Measurements from ENCODE around the gene SRPK1. TPM values are rescaled to one million over a fixed set of nuclear protein-coding genes. Genes with fewer than 3 reads are reported as not detected.
"Not testable (repeated sequence)": the region's sequence is repeated elsewhere in the genome, so short reads cannot be mapped to it uniquely, and the experiment has no call there.

SRPK1 gene
- total RNA-seq, 2 experiments from 2014 or later: 88.2 to 101 TPM

DNA sequence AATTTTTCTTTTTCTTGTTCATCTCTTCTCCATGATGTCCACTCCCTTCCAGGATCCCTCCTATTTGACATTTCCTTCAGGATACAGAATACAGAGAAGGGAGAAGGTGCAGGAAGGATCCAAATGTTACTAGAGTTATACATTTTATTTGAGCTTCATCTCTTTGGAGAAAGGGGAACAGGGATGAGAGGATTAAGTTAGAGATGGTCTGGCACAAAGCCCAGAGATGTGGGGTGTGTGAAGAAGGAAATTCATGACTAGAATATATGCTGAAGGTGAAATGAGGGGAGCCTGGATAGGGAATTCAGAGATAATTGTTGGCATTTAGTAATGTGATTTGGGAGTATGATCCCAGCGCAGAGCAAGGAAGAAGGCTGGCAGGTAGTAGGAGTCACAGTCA is 22.5 kb upstream of the SRPK1 start:
- DNase-seq (no peak), ATAC-seq (no peak)
- CTCF ChIA-PET: no interaction called here
- Mint-ChIP-seq H3K4me3 (no peak overlapping the region), H3K27ac (no peak overlapping the region), H3K9me3 (ENCODE audit: low read depth) (no peaks in the 10 kb centered on the region), H3K36me3 (no peaks in the 10 kb centered on the region), H3K4me1 (no peaks in the 10 kb centered on the region), H3K27me3 (peaks cover 6% of the 10 kb centered on the region)

- Mint-ChIP-seq H3K36me3 (no peaks in the 10 kb centered on the region), H3K4me1 (no peaks in the 10 kb centered on the region), H3K27me3 (peaks cover 9% of the 10 kb centered on the region), H3K27ac (no peak overlapping the region), H3K9me3 (ENCODE audit: low read depth) (no peaks in the 10 kb centered on the region), H3K4me3 (no peak overlapping the region)
- DNase-seq: no peak
- ATAC-seq: no peak
- CTCF ChIA-PET: no interaction called here
Observed at GRCh38 chr6:35942355-35942754, 21.5 kb upstream of the SRPK1 start.

DNA sequence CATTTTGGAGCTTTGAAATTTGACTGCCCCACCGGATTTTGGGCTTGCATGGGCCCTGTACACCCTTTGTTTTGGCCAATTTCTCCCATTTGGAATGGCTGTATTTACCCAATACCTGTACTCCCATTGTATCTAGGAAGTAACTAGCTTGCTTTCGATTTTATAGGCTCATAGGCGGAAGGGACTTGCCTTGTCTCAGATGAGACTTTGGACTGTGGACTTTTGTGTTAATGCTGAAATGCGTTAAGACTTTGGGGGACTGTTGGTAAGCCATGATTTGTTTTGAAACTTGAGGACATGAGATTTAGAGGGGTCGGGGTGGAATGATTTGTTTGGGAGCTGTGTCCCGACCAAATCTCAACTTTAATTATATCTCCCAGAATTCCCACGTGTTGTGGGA is 20.3 kb upstream of the SRPK1 start:
- DNase-seq; ATAC-seq; H3K4me3 Mint-ChIP-seq; H3K36me3 Mint-ChIP-seq; H3K4me1 Mint-ChIP-seq; CTCF ChIA-PET; H3K27ac Mint-ChIP-seq; H3K9me3 Mint-ChIP-seq (ENCODE audit: low read depth): not testable (repeated sequence)
- H3K27me3 Mint-ChIP-seq: peaks cover 12% of the 10 kb centered on the region

DNA sequence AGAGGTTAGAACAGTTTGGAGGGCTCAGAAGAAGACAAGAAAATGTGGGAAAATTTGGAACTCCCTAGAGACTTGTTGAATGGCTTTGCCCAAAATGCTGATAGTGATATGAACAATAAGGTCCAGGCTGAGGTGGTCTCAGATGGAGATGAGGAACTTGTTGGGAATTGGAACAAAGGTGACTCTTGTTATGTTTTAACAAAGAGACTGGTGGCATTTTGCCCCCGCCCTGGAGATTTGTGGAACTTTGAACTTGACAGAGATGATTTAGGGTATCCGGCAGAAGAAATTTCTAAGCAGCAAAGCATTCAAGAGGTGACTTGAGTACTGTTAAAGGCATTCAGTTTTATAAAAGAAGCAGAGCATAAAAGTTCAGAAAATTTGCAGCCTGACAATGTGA is 19.1 kb upstream of the SRPK1 start:
- H3K36me3 Mint-ChIP-seq; H3K4me1 Mint-ChIP-seq; ATAC-seq; H3K4me3 Mint-ChIP-seq; H3K27ac Mint-ChIP-seq; H3K9me3 Mint-ChIP-seq (ENCODE audit: low read depth); DNase-seq; CTCF ChIA-PET: not testable (repeated sequence)
- H3K27me3 Mint-ChIP-seq: peaks cover 19% of the 10 kb centered on the region

DNA sequence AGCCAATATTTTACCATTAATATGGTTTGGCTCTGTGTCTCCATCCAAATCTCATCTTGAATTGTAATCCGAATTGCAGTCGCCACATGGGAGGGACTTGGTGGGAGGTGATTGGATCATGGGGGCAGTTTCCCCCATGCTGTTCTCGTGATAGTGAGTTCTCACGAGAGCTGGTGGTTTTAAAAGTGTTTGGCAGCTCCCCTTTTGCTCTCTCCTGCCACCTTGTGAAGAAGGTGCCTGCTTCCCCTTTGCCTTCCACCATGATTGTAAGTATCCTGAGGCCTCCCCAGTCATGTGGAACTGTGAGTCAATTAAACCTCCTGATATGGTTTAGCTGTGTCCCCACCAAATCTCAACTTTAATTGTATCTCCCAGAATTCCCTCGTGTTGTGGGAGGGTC is 18.4 kb upstream of the SRPK1 start:
- CTCF ChIA-PET; H3K9me3 Mint-ChIP-seq (ENCODE audit: low read depth); ATAC-seq; DNase-seq; H3K4me1 Mint-ChIP-seq; H3K36me3 Mint-ChIP-seq; H3K4me3 Mint-ChIP-seq; H3K27ac Mint-ChIP-seq: not testable (repeated sequence)
- H3K27me3 Mint-ChIP-seq: peaks cover 22% of the 10 kb centered on the region

DNA sequence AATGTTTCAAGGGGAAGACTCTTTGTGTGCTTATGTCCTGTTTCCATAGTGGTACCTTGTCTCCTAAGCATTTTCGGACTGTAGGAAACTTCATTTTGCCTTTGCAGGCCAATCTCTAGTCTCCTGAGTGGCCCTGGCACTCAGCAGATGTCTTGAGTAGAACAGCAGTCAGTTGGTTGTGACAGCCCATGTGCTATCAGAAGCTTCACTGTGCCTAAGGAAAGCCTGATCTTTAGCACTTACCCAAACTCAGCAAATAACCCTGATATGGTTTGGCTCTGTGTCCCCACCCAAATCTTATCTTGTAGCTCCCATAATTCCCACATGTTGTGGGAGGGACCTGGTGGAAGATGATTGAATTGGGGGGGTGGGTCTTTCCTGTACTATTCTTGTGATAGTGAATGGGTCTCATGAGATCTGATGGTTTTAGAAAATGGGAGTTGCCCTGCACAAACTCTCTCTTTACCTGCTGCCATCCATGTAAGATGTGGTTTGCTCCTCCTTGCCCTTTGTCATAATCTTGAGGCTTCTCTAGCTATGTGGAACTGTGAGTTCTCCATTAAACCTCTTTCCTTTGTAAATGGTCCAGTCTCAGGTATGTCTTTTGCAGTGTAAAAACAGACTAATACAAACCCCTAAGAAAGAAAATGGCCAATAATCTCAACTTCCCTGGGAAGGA is 15.9 kb upstream of the SRPK1 start:
- CTCF ChIA-PET: interaction anchor here (0.8 kb wide), 1 partner anchor 17 kb away, joined by 4 read pairs; no protein-coding TSS in a partner anchor
- peaks cover 23% of the 10 kb centered on the region for H3K27me3 Mint-ChIP-seq

GRCh38 chr6:35935469-35935868 is 14.6 kb upstream of the SRPK1 start:
- no peaks in the 10 kb centered on the region for H3K36me3 Mint-ChIP-seq
- no peaks in the 10 kb centered on the region for H3K4me1 Mint-ChIP-seq
- H3K4me3 Mint-ChIP-seq: no peak overlapping the region
- CTCF ChIA-PET: no interaction called here
- peaks cover 3% of the 10 kb centered on the region for H3K9me3 Mint-ChIP-seq (ENCODE audit: low read depth)
- H3K27me3 Mint-ChIP-seq: peaks cover 23% of the 10 kb centered on the region
- DNase-seq (no peak), ATAC-seq (no peak)
- H3K27ac Mint-ChIP-seq: no peak overlapping the region

More for the DNA sequence above, 15.9 kb upstream of the SRPK1 start:
- no peak for DNase-seq
- Mint-ChIP-seq H3K36me3 (no peaks in the 10 kb centered on the region), H3K9me3 (ENCODE audit: low read depth) (peaks cover 3% of the 10 kb centered on the region), H3K4me1 (no peaks in the 10 kb centered on the region), H3K27ac (no peak overlapping the region), H3K4me3 (no peak overlapping the region)
- ATAC-seq: no peak

DNA sequence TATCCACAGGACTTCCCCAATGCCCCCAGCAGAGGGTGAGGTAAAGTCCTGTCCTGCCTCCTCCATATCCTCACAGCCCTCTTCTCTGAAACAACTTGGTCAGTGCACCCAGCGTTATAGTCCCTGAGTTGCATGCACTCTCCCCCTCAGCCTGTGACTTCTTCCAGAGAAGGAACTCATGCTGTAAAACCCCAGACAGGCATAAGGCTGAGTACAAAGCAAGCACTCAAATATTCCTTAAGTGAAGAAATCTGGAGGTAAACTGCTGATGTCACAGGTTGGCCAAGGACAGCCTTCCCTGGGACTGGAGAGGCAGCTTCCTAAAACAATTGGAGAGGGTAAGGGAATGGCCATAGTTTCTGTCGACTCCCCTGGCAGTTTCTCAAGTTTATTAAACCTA is 12.9 kb upstream of the SRPK1 start:
- Mint-ChIP-seq H3K4me1 (no peaks in the 10 kb centered on the region), H3K9me3 (ENCODE audit: low read depth) (peaks cover 3% of the 10 kb centered on the region), H3K4me3 (no peak overlapping the region), H3K27ac (no peak overlapping the region), H3K27me3 (peaks cover 19% of the 10 kb centered on the region), H3K36me3 (no peaks in the 10 kb centered on the region)
- CTCF ChIA-PET: no interaction called here
- no peak for ATAC-seq
- no peak for DNase-seq

- H3K4me3 Mint-ChIP-seq; H3K36me3 Mint-ChIP-seq; H3K27ac Mint-ChIP-seq; H3K4me1 Mint-ChIP-seq; DNase-seq; H3K9me3 Mint-ChIP-seq (ENCODE audit: low read depth); ATAC-seq: not testable (repeated sequence)
- CTCF ChIA-PET: interaction anchor here (0.9 kb wide), 1 partner anchor 10 kb away, joined by 3 read pairs; no protein-coding TSS in a partner anchor
- peaks cover 13% of the 10 kb centered on the region for H3K27me3 Mint-ChIP-seq
Observed at GRCh38 chr6:35931873-35932272, 11.0 kb upstream of the SRPK1 start.

DNA sequence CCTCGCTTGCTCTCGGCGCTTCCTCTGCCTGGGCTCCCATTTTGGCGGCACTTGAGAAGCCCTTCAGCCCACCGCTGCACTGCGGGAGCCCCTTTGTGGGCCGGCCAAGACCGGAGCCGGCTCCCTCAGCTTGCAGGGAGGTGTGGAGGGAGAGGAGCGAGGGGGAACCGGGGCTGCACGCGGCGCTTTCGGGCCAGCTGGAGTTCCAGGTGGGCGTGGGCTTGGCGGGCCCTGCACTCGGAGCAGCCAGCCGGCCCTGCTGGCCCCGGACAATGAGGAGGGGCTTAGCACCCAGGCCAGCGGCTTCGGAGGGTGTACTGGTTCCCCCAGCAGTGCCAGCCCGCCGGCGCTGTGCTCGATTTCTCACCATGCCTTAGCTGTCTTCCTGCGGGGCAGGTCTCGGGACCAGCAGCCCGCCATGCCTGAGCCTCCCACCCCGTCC is 10.2 kb upstream of the SRPK1 start:
- no peak for ATAC-seq
- H3K36me3 Mint-ChIP-seq: no peaks in the 10 kb centered on the region
- no peak overlapping the region for H3K4me3 Mint-ChIP-seq
- CTCF ChIA-PET: no interaction called here
- no peaks in the 10 kb centered on the region for H3K9me3 Mint-ChIP-seq (ENCODE audit: low read depth)
- peaks cover 12% of the 10 kb centered on the region for H3K27me3 Mint-ChIP-seq
- no peaks in the 10 kb centered on the region for H3K4me1 Mint-ChIP-seq
- no peak overlapping the region for H3K27ac Mint-ChIP-seq
- no peak for DNase-seq

GRCh38 chr6:35929601-35930000 is 8.7 kb upstream of the SRPK1 start:
- H3K27me3 Mint-ChIP-seq: peaks cover 4% of the 10 kb centered on the region
- H3K27ac Mint-ChIP-seq: no peak overlapping the region
- H3K36me3 Mint-ChIP-seq: no peaks in the 10 kb centered on the region
- H3K4me1 Mint-ChIP-seq: no peaks in the 10 kb centered on the region
- DNase-seq: no peak
- no peaks in the 10 kb centered on the region for H3K9me3 Mint-ChIP-seq (ENCODE audit: low read depth)
- ATAC-seq: no peak
- no peak overlapping the region for H3K4me3 Mint-ChIP-seq
- CTCF ChIA-PET: no interaction called here

DNA sequence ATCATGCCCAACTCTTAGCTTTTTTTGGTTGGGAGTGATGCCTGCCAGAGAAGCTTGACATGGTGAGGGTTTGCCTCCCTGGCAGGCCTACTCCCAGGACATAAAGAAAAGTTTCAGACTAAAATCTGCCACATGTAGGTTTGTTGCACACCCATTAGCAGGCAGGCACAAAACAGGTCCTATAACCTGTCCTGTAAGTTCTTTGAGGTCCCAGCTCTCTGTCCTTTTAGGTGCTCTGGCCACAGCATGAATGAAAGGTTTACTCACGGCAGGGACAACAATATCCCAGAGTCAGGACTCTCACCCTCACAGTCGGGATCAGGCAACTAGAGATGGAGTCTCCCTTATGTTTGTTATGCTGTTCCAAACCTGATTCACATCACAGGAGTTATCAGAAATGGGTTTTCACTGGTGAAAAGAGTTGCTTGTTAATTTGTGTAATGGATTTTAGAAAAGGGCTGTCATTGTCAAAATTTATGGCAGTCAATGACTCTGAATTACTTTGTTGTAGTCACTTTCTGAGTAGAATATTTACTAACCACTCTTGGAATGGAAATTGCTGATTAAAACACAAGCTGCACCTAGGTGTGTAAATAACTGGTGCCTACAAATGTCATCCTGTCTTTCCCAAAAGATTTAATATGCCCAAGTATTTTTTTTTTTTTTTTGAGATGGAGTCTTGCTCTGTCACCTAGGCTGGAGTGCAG is 5.8 kb upstream of the SRPK1 start:
- Mint-ChIP-seq H3K36me3 (peaks cover 3% of the 10 kb centered on the region), H3K4me3 (no peak overlapping the region), H3K27me3 (no peaks in the 10 kb centered on the region), H3K9me3 (ENCODE audit: low read depth) (no peaks in the 10 kb centered on the region), H3K4me1 (peaks cover 14% of the 10 kb centered on the region), H3K27ac (no peak overlapping the region)
- CTCF ChIA-PET: interaction anchor here (1.5 kb wide), 1 partner anchor 376 kb away, joined by 3 read pairs; no protein-coding TSS in a partner anchor
- no peak for DNase-seq
- no peak for ATAC-seq

- no peak overlapping the region for H3K4me3 Mint-ChIP-seq
- no peak for DNase-seq
- peaks cover 17% of the 10 kb centered on the region for H3K4me1 Mint-ChIP-seq
- no peaks in the 10 kb centered on the region for H3K27me3 Mint-ChIP-seq
- H3K27ac Mint-ChIP-seq: no peak overlapping the region
- ATAC-seq: no peak
- CTCF ChIA-PET: interaction anchor here (1.5 kb wide), 1 partner anchor 376 kb away, joined by 3 read pairs; no protein-coding TSS in a partner anchor
- no peaks in the 10 kb centered on the region for H3K9me3 Mint-ChIP-seq (ENCODE audit: low read depth)
- peaks cover 3% of the 10 kb centered on the region for H3K36me3 Mint-ChIP-seq
Observed at GRCh38 chr6:35925961-35926360, 5.1 kb upstream of the SRPK1 start.

- no peak for DNase-seq
- no peaks in the 10 kb centered on the region for H3K9me3 Mint-ChIP-seq (ENCODE audit: low read depth)
- H3K4me3 Mint-ChIP-seq: no peak overlapping the region
Observed at GRCh38 chr6:35924146-35924545, 3.2 kb upstream of the SRPK1 start.

More at GRCh38 chr6:35924146-35924545, 3.2 kb upstream of the SRPK1 start:
- ATAC-seq: no peak
- Mint-ChIP-seq H3K27me3 (no peaks in the 10 kb centered on the region), H3K27ac (no peak overlapping the region), H3K4me1 (peaks cover 18% of the 10 kb centered on the region), H3K36me3 (peaks cover 8% of the 10 kb centered on the region)
- CTCF ChIA-PET: interaction anchor here (2.5 kb wide), 1 partner anchor 171 kb away, joined by 6 read pairs; no protein-coding TSS in a partner anchor
